ENCODE measurements around the gene ENDOG.

Gene ENDOG

DNA sequence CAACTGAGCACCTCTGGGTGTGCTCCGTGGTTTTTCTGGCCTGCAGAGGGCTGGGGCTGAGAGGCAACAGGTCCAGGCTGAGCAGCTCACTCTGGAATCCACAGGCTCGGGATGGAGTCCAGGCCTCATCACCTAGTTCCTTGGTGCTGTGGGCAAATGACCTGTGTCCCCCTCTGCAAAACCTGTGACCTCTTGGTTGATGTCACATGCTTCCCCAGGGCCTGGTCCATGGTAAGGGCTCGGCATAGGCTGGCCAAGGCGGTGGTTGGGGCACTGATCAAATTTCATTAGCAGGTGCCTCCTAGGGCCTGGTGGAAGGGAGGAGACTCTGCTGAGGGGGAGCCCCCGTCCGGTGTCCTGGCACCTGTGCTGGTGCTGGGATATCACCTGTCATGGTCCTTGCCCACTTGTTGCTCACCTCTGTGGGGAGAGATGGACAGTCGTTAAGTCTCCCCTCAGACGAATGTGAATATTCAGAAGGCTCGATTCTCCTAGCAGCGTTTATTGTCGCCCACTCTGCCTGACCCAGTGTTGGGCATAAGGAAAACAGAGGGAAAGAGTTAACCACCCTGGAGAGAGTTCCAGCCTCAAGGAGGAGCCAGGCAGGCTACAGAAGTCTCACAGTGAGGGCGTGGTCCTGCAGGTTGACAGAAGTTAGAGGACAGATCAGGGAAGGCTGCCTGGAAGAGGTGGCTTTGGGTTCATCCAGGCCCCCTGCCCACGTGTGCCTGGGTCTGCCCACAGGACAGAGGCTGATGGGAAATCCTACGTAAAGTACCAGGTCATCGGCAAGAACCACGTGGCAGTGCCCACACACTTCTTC lies 3.5 kb downstream of the ENDOG start:
- no peak for TF ChIP-seq EZH2phosphoT487 (IDR thresholded peaks at IDR 0.05; ENCODE audit: low read length)
- no peak for TF ChIP-seq CTCF (IDR thresholded peaks at IDR 0.05; ENCODE audit: low read length)
- TF ChIP-seq EZH2 (optimal IDR thresholded peaks at IDR 0.05; ENCODE audit: low read depth, low read length): no peak
- Histone ChIP-seq H3K27ac (ENCODE audit: low read length) (no peak overlapping the region), H2AFZ (ENCODE audit: low read length) (no peak overlapping the region), H3F3A (ENCODE audit: insufficient read depth, low read length) (no peaks in the 10 kb centered on the region), H3K36me3 (replicated peaks; ENCODE audit: insufficient read depth, low read length) (no peaks in the 10 kb centered on the region; the same call in 1 of the 2 replicates), H3K4me3 (ENCODE audit: low read length) (no peak overlapping the region), H3K9me3 (replicated peaks; ENCODE audit: insufficient read depth, low read length) (no peaks in the 10 kb centered on the region), H3K79me2 (ENCODE audit: low read length) (peaks cover 7% of the 10 kb centered on the region), H3K9me2 (replicated peaks; ENCODE audit: insufficient read depth, low read length) (no peaks in the 10 kb centered on the region), H3K4me1 (ENCODE audit: low read length) (peaks cover 6% of the 10 kb centered on the region; the same call in 1 of the 2 replicates), H3K4me2 (ENCODE audit: low read depth, low read length) (no peak overlapping the region), H4K20me1 (ENCODE audit: insufficient read depth, low read length) (no peaks in the 10 kb centered on the region), H3K27me3 (replicated peaks; ENCODE audit: insufficient read depth, low read length) (no peaks in the 10 kb centered on the region), H3K9ac (ENCODE audit: low read length) (no peak overlapping the region)
- DNase-seq: no peak

- H2AFZ ChIP-seq (ENCODE audit: low read length): no peak overlapping the region
- no peaks in the 10 kb centered on the region for H3K9me2 ChIP-seq (replicated peaks; ENCODE audit: insufficient read depth, low read length)
- H3K27me3 ChIP-seq (replicated peaks; ENCODE audit: insufficient read depth, low read length): no peaks in the 10 kb centered on the region
- H3F3A ChIP-seq (ENCODE audit: insufficient read depth, low read length): no peaks in the 10 kb centered on the region
- DNase-seq: no peak
- no peaks in the 10 kb centered on the region for H4K20me1 ChIP-seq (ENCODE audit: insufficient read depth, low read length)
- H3K4me3 ChIP-seq (ENCODE audit: low read length): no peak overlapping the region
- no peaks in the 10 kb centered on the region for H3K9me3 ChIP-seq (replicated peaks; ENCODE audit: insufficient read depth, low read length)
- H3K4me2 ChIP-seq (ENCODE audit: low read depth, low read length): no peak overlapping the region
- no peak overlapping the region for H3K9ac ChIP-seq (ENCODE audit: low read length)
- H3K4me1 ChIP-seq (ENCODE audit: low read length): peaks cover 6% of the 10 kb centered on the region; the same call in 1 of the 2 replicates
- H3K79me2 ChIP-seq (ENCODE audit: low read length): peaks cover 11% of the 10 kb centered on the region
- H3K27ac ChIP-seq (ENCODE audit: low read length): no peak overlapping the region
- no peak for TF ChIP-seq EZH2phosphoT487 (IDR thresholded peaks at IDR 0.05; ENCODE audit: low read length)
- no peaks in the 10 kb centered on the region; the same call in 1 of the 2 replicates for H3K36me3 ChIP-seq (replicated peaks; ENCODE audit: insufficient read depth, low read length)
Observed at GRCh38 chr9:128822407-128823042, 4.2 kb downstream of the ENDOG start.

GRCh38 chr9:128823362-128823902 lies 5.1 kb downstream of the ENDOG start:
- no peaks in the 10 kb centered on the region; the same call in 1 of the 2 replicates for H3K36me3 ChIP-seq (replicated peaks; ENCODE audit: insufficient read depth, low read length)
- no peak overlapping the region for H2AFZ ChIP-seq (ENCODE audit: low read length)

More at GRCh38 chr9:128823362-128823902, 5.1 kb downstream of the ENDOG start:
- Histone ChIP-seq H3K4me1 (ENCODE audit: low read length) (peaks cover 6% of the 10 kb centered on the region; the same call in 1 of the 2 replicates), H3F3A (ENCODE audit: insufficient read depth, low read length) (no peaks in the 10 kb centered on the region), H4K20me1 (ENCODE audit: insufficient read depth, low read length) (no peaks in the 10 kb centered on the region), H3K9ac (ENCODE audit: low read length) (no peak overlapping the region), H3K4me2 (ENCODE audit: low read depth, low read length) (no peak overlapping the region), H3K9me3 (replicated peaks; ENCODE audit: insufficient read depth, low read length) (no peaks in the 10 kb centered on the region), H3K27me3 (replicated peaks; ENCODE audit: insufficient read depth, low read length) (no peaks in the 10 kb centered on the region), H3K79me2 (ENCODE audit: low read length) (peaks cover 20% of the 10 kb centered on the region), H3K9me2 (replicated peaks; ENCODE audit: insufficient read depth, low read length) (no peaks in the 10 kb centered on the region), H3K27ac (ENCODE audit: low read length) (no peak overlapping the region), H3K4me3 (ENCODE audit: low read length) (no peak overlapping the region)
- TF ChIP-seq EZH2phosphoT487 (IDR thresholded peaks at IDR 0.05; ENCODE audit: low read length) (no peak), EZH2 (optimal IDR thresholded peaks at IDR 0.05; ENCODE audit: low read depth, low read length) (no peak), CTCF (IDR thresholded peaks at IDR 0.05; ENCODE audit: low read length) (no peak)
- no peak for DNase-seq
